ENCODE measurements around the gene XIRP1. TPM values are rescaled to one million over a fixed set of nuclear protein-coding genes. Genes with fewer than 3 reads are reported as not detected.

The XIRP1 gene
- total and polyA plus RNA-seq, 3 donors from 2014 or later: 0.24 to 2.8 (median 0.37) TPM

DNA sequence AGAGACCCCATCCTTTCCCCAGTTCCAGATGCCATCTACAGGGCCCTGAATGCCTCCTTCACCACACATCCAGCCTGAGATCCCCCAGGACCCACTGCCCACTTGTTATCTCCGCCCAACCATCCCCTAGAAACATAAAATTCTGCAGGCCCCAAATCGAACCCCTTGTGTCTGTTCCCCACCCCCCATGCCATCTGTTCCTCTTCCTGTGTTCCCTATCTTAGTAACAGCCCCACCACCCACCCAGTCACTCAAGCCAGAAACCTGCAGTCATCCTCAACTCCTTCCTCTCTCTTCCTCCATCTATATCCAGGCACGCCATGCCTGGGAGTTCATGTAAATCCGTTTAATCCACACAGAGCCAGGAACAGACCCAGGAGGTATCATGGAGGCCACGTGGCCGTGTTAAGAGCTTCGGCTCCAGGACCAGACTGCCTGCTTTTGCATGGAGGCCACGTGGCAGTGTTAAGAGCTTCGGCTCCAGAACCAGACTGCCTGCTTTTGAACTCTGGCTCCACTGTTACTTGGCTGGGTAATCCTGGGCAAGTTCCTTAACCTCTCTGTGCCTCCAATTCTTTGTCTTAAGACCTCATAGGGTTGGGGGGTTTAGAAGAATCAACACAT is 43.8 kb downstream of the XIRP1 start:
- H3K4me3 ChIP-seq: no peak overlapping the region
- no peaks in the 10 kb centered on the region for H3K27me3 ChIP-seq
- peak overlapping the region in 1 of 2 donors; percentile 50 for H3K27ac ChIP-seq
- no peak for DNase-seq
- intact Hi-C loops (cut with DNase I; ENCODE audit: low total_unique reads): no loop called here
- no peaks in the 10 kb centered on the region for H3K36me3 ChIP-seq (ENCODE audit: low read depth, missing control alignments)
- whole genome bisulfite sequencing, 2 donors: 64 to 69% methylated on average over 9 of the region's 9 CpGs
- H3K4me1 ChIP-seq: peaks cover 58% of the 10 kb centered on the region
- TF ChIP-seq CTCF (IDR thresholded peaks at IDR 0.05) (no peak), POLR2A (IDR thresholded peaks at IDR 0.05) (no peak)
- H3K9me3 ChIP-seq: no peaks in the 10 kb centered on the region

DNA sequence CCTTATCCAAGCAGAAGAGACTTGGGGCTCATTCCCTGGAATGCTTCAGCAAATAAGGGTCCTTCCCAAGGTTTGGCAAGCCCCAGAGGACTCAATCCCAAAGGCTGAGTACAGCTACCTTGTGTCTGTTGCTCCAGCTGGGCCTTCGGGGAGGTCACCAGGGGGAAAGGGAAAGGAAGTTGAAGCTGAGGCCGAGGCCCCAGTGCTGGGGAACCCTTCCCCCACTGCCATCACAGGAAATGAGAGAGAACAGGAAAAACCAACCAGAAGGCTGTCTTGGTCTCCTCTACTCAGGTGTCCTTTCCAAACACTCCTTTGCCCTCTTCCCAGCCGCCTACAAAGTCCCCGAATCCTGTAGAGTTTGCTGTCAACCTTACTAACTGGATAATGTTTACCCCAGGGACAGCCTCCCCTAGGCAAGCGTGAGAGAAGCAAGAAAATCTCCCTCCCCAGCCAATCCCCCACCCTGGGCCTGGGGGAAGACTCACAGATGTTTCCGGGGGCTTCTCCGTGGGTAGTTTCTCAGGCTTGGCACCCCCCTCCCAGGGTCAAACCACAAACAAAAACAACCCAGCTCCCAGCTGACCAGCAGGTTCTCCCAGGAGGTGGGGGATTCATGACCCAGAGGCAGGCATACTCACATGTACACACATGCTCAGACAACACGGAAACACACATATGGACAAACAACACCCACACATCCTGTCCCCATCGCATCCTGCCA is 44.5 kb downstream of the XIRP1 start:
- Histone ChIP-seq H3K4me1 (peaks cover 58% of the 10 kb centered on the region), H3K27me3 (no peaks in the 10 kb centered on the region), H3K36me3 (ENCODE audit: low read depth, missing control alignments) (no peaks in the 10 kb centered on the region), H3K4me3 (no peak overlapping the region), H3K27ac (peak overlapping the region; percentile 29 to 50), H3K9me3 (no peaks in the 10 kb centered on the region)
- no peak for DNase-seq
- TF ChIP-seq CTCF (IDR thresholded peaks at IDR 0.05): no peak
- TF ChIP-seq POLR2A (IDR thresholded peaks at IDR 0.05): no peak
- intact Hi-C loops (cut with DNase I; ENCODE audit: low total_unique reads): no loop called here
- 64 to 74% methylated on average over 9 of the region's 9 CpGs for WGBS, 2 donors

GRCh38 chr3:39146611-39147591 is 45.5 kb downstream of the XIRP1 start:
- TF ChIP-seq POLR2A (IDR thresholded peaks at IDR 0.05): no peak
- no peak for TF ChIP-seq CTCF (IDR thresholded peaks at IDR 0.05)
- H3K27me3 ChIP-seq: no peaks in the 10 kb centered on the region
- no peaks in the 10 kb centered on the region for H3K36me3 ChIP-seq (ENCODE audit: low read depth, missing control alignments)
- peaks cover 53% of the 10 kb centered on the region for H3K4me1 ChIP-seq
- peak; percentile 64 for DNase-seq
- peak overlapping the region in 1 of 2 donors; percentile 50 for H3K27ac ChIP-seq
- H3K9me3 ChIP-seq: no peaks in the 10 kb centered on the region
- intact Hi-C loops (cut with DNase I; ENCODE audit: low total_unique reads): no loop called here
- H3K4me3 ChIP-seq: no peak overlapping the region
- 26 to 41% methylated on average over 9 to 15 of the region's 15 CpGs for WGBS, 2 donors

DNA sequence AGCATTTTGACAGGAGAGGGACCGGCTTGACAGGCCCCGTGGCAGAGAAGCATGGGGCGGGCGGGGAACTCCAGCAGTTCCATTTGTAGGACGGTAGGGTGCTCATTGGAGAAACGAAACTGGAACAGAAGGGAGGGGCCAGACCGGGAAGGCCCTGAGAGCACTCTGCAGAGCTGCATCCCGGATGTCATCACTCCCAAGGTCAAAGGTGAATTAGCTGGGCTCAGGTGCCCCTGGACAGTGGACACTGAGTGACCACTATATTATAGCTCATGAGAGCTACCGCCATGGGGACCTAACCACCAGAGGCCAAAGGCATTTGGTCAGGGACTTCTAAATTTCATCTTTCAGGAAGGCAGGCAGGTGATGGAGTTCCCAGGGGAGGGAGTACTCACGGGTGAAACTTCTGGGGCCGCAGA is 46.3 kb downstream of the XIRP1 start:
- no peaks in the 10 kb centered on the region for H3K36me3 ChIP-seq (ENCODE audit: low read depth, missing control alignments)
- no peaks in the 10 kb centered on the region for H3K9me3 ChIP-seq
- no peak for TF ChIP-seq CTCF (IDR thresholded peaks at IDR 0.05)
- TF ChIP-seq POLR2A (IDR thresholded peaks at IDR 0.05): no peak
- no peaks in the 10 kb centered on the region for H3K27me3 ChIP-seq
- peaks cover 53% of the 10 kb centered on the region for H3K4me1 ChIP-seq
- H3K27ac ChIP-seq: no peak overlapping the region
- intact Hi-C loops (cut with DNase I; ENCODE audit: low total_unique reads): no loop called here
- no peak for DNase-seq
- no peak overlapping the region for H3K4me3 ChIP-seq
- 71 to 73% methylated on average over 8 to 11 of the region's 11 CpGs for whole genome bisulfite sequencing, 2 donors
